Measurements from ENCODE around the gene AGMAT.

DNA sequence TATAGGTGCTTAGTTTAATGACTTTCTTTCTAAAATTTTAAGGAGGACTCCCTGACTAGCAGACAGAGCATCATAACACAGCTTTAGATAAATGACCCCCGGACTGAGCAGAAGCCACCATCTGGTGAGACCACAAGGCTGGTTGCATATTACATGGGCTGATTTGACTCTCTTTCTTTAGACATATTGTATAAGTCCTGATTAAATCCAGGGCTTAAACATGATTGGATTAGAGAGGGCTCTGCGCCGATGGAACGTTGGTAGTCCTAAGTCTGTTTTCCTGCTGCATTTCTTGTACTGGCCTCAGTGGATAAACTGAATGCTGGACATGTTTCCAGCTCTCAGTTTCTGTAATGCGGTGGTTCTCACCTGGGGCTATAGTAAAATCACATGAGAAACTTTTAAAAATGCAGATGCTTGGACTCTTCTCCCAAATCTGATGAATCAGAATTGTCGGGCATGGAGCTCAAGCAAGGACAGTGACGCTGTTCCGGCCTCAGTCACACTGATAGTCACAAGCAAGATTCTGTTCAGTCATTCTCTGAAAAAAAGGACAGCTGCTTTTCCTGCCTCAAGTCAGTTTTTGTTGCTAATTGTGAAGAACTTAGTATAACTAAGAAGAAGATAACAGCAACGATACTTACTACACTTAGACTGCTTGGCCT, 49.0 kb upstream of the AGMAT start:
- TF ChIP-seq CTCF (IDR thresholded peaks at IDR 0.05; ENCODE audit: borderline replicate concordance, extremely low read depth, low read length, poor library complexity, severe bottlenecking) (no peak), EZH2 (IDR thresholded peaks at IDR 0.05; ENCODE audit: borderline replicate concordance, low read depth, low read length, severe bottlenecking) (no peak)
